SK-N-MC (cell line): ENCODE results near the gene ARRDC5.

Experiments used
- EZH2 ChIP-seq: fragments of 200-600 bp; sonication (generic); IDR thresholded peaks from one replicate; pipeline ENCODE4 v1.6.1; 2017; ENCODE audit warnings: antibody characterized with exemption
- FOXP2 ChIP-seq: optimal IDR thresholded peaks from 2 replicates; pipeline ENCODE3; 2011; ENCODE audit warnings: mild to moderate bottlenecking, moderate library complexity; ENCODE audit not compliant: insufficient read depth; ENCODE audit errors: extremely low read length, control extremely low read depth
- POLR2AphosphoS5 ChIP-seq: IDR thresholded peaks from 2 replicates; pipeline ENCODE4 v1.6.1; 2012; ENCODE audit warnings: mild to moderate bottlenecking, low read depth, low read length, borderline replicate concordance

DNA sequence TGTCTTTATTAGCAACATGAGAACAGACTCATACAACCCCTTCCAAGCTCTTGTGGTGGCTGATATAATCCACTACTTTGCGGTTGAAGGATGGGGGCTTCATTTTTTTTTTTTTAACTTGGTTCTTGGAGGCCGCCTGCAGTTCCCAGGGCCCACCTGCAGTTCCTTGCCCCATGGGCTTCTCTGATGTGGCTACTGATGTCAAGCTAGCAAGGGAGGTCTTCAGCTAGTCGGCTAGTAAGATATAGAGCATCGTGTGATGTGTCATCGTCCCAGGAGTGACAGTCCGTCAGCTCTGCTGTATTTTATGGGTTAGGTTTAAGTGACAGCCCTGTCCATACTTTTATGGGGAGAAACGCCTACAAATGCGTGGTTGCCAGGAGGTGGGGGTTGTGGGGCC lies 32.7 kb upstream of the ARRDC5 start:
- TF ChIP-seq POLR2AphosphoS5 (no peak), EZH2 (no peak), FOXP2 (no peak)
